Choroid plexus epithelial cell (primary cell): Measurements from ENCODE around the gene ASAP2.
"Not testable (repeated sequence)": the region's sequence is repeated elsewhere in the genome, so short reads cannot be mapped to it uniquely, and the experiment has no call there.

Source experiments
- DNase-seq: peaks from one replicate; pipeline ENCODE4 v3.0.0-alpha.2; 2010; ENCODE audit warnings: low read depth
- H3K4me3 ChIP-seq: 2 replicates; pipeline ENCODE4 v1.5.1; 2011; ENCODE audit warnings: low read depth, mild to moderate bottlenecking, control low read depth, low read length, moderate library complexity
- TF ChIP-seq, protein P1 (sequence below): conservative IDR thresholded peaks from 2 replicates; pipeline ENCODE4 v1.5.1; 2011; ENCODE audit warnings: low read depth, mild to moderate bottlenecking, control low read depth, inconsistent platforms, low read length, moderate library complexity

ASAP2 gene

DNA sequence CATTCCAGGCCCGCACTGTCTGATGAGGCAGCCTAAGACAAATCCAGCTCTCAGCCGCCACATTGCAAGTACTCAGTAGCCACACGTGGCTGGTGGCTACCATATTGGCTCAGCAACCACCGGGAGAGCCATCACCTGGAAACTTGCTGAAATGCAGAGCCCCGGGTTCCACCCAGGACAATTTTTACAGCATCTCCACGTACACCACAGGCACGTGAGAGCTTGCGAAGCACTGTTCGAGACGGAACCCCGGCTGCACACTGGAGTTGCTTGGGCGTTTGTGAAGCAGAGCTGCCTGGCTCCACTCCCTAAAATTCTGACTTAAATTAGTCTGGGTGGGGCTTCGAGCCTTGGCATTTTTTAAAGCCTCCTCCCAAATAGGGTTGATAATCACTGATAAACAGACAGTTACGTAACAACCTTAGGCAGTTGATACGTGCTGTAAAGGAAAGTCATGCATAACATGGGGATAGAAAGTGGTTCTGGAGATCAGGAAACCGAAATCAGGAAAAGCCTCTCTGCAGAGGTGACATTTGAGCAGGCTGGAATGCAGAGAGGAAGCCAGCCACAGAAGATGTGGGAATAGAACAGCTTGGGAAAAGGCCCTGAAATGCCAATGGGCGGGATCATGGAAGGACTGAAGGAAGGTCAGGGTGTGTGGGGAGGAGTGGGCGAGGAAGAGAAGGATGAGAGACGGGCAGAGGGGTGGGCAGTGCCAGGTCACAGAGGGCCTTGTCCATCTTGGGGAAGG lies 6.2 kb downstream of the ASAP2 start:
- TF ChIP-seq, protein P1, sequence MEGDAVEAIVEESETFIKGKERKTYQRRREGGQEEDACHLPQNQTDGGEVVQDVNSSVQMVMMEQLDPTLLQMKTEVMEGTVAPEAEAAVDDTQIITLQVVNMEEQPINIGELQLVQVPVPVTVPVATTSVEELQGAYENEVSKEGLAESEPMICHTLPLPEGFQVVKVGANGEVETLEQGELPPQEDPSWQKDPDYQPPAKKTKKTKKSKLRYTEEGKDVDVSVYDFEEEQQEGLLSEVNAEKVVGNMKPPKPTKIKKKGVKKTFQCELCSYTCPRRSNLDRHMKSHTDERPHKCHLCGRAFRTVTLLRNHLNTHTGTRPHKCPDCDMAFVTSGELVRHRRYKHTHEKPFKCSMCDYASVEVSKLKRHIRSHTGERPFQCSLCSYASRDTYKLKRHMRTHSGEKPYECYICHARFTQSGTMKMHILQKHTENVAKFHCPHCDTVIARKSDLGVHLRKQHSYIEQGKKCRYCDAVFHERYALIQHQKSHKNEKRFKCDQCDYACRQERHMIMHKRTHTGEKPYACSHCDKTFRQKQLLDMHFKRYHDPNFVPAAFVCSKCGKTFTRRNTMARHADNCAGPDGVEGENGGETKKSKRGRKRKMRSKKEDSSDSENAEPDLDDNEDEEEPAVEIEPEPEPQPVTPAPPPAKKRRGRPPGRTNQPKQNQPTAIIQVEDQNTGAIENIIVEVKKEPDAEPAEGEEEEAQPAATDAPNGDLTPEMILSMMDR: no peak
- no peak overlapping the region for H3K4me3 ChIP-seq
- no peak for DNase-seq

DNA sequence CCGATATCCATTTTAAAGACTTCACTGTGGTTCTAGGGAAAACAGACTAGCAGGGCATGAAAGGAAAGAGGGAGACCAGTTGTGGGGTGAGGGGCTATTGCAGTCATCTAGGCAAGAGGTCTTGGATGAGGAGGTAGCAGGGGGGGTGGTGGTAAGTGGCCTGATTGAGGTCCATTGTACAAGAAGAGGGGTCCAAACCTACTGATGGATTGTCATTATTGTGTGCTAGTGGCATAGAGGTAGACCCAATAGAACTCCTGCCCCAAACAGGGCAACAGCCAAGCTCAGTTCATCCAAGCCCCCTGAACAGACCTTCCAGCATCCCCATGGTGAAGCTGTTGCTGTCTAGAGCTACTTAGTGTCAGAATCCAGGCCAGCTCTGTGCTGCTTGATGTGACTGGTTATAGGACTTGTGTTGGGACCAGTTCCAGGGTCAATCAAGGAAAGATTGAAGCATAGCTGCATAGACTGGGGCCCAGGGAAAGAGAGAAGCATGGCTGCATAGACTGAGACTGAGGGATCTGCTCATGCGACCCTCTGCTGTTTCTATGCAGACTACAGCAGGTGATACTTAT lies 7.0 kb downstream of the ASAP2 start:
- H3K4me3 ChIP-seq: no peak overlapping the region
- no peak for DNase-seq
- TF ChIP-seq, protein P1: no peak

DNA sequence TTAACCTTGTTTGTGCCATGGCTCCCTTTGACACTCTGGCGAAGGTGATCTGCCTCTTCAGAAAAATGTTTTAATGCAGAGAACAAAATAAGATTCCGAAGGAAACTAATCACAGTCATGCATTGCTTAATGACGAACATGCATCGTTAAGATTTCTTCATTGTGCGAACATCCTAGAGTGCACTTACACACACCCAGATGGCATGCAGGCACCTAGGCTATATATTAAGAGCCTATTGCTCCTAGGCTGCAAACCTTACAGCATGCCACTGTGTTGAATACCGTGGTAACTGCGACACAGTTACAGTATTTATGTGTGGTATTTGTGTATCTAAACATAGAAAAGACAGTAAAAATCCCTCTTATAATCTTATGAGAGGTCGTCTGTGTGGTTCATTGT lies 8.3 kb downstream of the ASAP2 start:
- TF ChIP-seq, protein P1: no peak
- no peak for DNase-seq
- no peak overlapping the region for H3K4me3 ChIP-seq

DNA sequence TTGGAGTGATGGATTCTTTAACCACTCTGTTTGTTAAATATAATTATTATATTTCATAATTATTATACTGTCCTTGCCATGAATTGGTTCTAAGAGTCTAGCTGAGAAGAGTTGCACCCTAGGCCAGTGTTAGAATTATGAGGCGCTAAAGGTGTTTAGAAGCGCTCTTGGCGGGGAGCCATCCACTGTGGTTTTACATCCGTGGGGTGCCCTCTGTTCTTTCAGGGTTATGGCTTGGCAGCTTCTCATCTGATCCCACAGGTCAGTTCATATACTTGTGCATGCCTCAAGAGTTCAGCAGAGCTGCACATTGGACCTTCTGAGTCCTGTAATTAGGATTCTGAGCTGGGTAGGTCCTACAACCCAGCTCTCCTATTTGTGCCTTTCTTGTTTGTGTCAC lies 9.1 kb downstream of the ASAP2 start:
- DNase-seq: peak; percentile 50
- TF ChIP-seq, protein P1: no peak
- no peak overlapping the region for H3K4me3 ChIP-seq

DNA sequence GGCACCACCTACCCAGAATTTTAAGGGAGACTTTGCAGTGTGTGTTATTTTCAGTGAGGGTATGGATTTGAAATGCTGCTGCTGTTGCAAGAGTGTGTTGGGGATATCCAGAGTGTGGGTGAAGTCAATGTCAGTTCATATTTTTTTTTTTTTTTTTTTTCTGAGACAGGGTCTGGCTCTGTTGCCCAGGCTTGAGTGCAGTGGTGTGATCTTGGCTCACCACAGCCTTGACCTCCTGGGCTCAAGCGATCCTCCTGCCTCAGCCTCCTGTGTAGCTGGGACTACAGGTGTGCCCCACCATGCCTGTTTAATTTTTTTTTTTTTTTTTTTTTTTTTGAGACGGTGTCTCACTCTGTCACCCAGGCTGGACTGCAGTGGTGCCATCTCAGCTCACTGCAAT lies 9.5 kb downstream of the ASAP2 start:
- DNase-seq, H3K4me3 ChIP-seq: not testable (repeated sequence)

DNA sequence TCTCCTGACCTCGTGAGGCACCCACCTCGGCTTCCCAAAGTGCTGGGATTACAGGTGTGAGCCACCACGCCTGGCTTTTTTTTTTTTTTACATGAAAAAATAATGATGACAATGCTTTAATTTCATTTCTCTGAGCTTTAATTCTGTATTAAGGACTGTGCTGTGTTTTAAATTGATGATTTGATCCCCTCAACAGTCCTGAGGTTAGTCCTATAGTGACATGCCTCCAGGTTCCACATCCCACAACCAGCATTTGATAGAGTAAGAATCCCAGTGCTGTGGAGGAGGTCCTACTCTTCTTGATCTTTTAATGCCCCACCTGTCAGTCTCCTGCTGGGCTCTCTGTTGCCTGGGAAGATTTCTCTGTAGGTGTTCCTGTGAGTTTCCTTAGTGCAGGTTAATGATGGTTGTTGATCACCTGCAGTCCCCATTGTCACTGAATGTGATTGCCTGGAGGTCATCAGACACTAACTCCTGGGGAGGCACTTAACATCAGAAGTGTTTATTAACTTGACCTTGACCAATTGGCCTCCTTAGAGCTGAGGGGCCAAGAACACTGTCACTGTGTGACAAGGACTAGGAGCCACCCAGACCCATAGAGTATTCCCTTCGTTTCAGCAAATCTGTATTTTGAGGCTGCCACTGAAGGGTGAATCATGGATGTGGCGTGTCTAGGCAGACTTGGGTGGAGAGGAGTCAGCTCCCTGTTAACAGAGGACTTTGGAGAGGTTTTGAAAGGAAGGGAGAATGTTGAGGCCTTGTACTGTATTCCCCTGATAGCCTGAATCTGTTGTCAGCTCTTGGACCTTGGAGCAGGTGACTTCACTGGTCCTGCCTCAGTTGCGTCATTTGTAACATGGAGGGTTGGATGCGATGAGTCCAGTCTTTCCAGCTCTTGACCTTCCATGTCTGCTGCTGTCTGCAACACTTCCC lies 11.5 kb downstream of the ASAP2 start:
- no peak for DNase-seq
- TF ChIP-seq, protein P1: no peak
- no peak overlapping the region for H3K4me3 ChIP-seq

DNA sequence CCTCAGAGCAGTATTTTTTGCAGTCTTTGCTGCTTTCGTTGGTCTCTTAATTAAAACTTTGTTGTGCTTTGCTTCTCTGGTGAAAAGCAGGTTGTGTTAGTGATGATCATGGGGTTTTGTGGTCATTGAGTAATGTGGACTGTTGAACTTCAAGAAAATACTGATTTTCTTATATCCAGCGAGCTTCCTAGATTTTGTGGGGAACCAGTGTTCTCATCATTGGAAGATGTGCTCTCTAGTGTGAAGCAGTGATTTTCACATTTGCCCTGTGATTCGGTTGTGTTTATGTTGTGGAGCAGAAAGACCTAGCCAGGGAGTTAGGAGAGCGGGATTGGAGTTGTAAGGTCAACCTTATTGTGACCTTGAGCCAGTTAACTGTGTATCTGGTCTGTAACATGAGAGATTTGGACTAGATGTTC lies 12.4 kb downstream of the ASAP2 start:
- no peak overlapping the region for H3K4me3 ChIP-seq
- TF ChIP-seq, protein P1: no peak
- DNase-seq: peak; percentile 55
